ENCODE results near the gene CNOT1.

Gene CNOT1

DNA sequence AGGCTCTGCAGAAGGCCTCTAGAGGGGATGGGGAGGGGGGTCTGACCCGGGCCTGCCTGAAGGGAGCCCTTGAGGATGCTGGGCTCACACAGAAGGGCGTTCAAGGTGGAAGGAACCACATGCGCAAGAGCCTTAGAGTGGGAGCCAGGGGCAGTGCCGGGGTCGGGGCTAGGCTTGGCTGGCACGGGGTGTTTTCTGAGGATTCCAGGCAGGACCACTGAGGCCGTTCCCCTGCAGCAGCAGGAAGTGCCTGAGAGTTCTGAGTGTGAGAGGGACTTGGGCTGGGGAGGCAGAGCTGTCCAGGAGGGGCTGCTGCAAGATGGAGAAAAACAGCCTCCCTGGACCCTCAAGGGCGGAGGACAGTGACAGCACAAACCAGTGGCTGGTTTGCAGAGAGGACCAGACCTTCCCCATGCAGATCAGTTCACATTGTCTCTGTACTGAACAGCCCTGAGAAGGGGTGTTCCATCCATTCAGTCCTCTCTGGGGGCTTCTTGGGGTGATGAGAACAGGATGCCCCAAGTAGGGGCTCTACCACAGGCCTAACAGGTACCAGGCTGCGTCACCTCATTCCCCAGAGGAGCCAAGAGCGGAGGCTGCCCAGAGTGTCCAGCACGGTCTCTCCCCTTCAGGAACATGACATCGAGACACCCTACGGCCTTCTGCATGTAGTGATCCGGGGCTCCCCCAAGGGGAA lies 126.3 kb downstream of the CNOT1 start:
- Mint-ChIP-seq H3K36me3 (ENCODE audit: low read depth) (no peaks in the 10 kb centered on the region), H3K27ac (no peak overlapping the region), H3K4me1 (peaks cover 13% of the 10 kb centered on the region), H3K27me3 (ENCODE audit: low read depth, poor library complexity) (peaks cover 14% of the 10 kb centered on the region), H3K4me3 (no peak overlapping the region), H3K9me3 (no peaks in the 10 kb centered on the region)
- TF ChIP-seq, protein P1, sequence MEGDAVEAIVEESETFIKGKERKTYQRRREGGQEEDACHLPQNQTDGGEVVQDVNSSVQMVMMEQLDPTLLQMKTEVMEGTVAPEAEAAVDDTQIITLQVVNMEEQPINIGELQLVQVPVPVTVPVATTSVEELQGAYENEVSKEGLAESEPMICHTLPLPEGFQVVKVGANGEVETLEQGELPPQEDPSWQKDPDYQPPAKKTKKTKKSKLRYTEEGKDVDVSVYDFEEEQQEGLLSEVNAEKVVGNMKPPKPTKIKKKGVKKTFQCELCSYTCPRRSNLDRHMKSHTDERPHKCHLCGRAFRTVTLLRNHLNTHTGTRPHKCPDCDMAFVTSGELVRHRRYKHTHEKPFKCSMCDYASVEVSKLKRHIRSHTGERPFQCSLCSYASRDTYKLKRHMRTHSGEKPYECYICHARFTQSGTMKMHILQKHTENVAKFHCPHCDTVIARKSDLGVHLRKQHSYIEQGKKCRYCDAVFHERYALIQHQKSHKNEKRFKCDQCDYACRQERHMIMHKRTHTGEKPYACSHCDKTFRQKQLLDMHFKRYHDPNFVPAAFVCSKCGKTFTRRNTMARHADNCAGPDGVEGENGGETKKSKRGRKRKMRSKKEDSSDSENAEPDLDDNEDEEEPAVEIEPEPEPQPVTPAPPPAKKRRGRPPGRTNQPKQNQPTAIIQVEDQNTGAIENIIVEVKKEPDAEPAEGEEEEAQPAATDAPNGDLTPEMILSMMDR (IDR thresholded peaks at IDR 0.05), result no peak
- DNase-seq, result no peak

DNA sequence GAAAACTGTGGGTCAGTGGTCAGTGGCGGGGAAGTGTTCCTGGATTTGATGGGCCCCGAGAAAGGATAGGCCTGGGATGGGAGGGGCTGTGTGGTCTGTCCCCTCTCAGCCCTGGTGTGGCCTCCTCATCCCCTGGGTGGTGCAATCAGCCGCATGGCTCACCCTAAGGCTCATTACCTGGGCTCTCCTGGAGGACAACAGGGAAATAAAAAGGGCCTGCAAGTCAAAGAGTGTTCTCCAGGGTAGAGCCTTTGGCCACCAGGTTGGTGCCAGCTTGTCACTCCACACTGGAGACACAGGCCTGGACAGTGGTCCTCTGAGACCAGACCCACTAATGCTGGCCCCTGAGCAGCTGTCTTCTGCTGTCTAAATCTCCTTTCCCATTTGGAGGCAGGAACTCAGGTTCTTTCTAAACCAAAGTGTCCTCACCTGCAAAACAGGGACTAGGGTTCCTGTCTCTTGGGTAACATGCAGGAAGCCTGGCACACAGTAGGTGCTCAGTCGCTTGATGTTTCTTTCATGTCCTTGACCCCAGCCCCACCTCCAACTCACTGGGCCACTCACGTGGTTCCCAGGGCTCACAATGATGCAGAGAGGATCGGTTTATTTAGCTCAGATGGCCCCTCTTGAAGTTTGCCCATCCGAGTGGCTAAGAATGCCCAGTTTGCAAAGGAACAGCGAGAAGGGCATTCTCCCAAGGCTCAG lies 127.3 kb downstream of the CNOT1 start:
- peaks cover 14% of the 10 kb centered on the region for H3K27me3 Mint-ChIP-seq (ENCODE audit: low read depth, poor library complexity)
- H3K27ac Mint-ChIP-seq, result no peak overlapping the region
- no peaks in the 10 kb centered on the region for H3K9me3 Mint-ChIP-seq
- DNase-seq, result no peak
- H3K36me3 Mint-ChIP-seq (ENCODE audit: low read depth), result no peaks in the 10 kb centered on the region
- no peak overlapping the region for H3K4me3 Mint-ChIP-seq
- TF ChIP-seq, protein P1 (IDR thresholded peaks at IDR 0.05), result no peak
- H3K4me1 Mint-ChIP-seq, result peaks cover 18% of the 10 kb centered on the region

DNA sequence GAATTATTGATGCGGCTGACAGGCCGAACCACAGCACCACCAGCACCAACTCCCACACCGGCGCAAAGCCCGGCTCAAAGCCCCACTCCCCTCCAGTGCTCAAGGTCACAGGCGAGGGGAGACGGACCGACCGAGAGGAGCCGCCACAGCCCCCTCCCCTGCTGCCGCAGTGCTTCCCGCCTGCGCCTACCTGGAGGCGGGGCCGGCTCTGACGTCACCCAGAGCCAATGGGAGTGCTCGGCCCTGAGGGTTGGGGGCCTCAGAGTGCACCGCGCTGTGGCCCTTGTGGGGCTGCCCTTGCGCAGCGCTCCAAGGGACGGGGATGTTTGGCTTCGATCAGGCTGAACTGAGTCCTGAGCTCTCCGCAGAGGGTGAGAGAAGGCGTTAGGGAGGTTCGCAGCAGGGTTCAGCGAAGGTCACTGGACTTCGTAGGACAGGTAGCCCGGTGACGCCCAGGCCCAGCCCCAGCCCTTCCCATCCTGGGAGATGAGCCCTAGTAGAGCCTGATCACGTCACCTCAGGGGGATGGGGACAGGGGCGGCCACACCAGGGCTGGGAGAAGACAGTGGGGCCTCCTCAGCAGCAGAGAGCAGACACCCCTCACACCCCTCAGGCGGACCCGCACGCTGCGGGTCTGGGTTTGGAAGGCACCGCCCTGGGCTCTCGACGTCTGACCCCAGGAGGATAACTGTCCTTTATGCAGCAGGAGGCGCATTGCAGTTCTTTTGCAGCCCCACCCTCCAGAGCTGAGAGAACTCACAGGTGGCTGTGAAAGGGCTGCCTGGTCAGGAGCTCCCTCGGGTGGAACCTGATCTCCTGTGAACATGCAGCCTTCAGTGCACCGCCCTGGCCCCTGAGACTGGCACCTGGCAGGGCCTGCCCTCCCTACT lies 128.1 kb downstream of the CNOT1 start:
- peak overlapping the region; percentile 89 for H3K4me3 Mint-ChIP-seq

DNA sequence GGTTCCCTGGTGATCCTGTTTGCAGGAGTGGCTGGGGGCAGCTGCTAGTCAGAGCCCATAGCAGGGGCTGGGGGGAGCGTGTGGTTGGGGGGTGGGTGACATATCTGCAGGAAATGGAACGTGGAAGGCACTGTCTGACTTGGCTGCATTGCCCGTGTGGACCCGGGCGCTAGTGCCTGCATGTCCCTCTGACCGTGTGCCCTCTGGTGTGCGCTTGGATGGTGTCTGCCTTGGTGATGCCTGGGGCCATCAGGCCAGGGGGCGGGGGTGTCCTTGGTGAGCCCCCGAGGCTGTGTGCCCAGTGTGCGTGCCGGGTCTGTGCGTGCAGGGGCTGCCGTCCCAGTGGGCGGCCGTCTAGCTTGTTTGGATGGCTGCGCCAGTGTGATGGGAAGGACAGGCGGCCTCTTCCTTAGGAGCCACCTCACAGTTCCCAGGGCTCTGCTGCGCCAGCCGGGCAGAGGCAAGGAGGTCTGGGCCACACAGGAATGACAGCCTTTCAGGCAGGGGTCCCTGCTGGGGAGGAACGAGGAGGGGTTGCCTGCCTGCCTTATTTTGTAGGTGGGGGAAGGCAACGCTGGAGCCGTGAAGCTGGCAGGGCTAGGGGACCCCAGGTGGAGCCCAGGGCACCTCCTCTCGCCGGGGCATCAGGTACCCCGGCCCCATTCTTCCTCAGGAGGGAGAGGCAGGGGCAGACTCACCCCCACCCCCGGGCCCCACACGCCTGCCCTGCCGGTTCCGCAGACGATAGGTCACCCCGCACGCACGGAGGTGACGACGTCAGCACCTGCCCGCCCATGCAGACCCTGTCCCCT lies 129.0 kb downstream of the CNOT1 start:
- Mint-ChIP-seq H3K9me3 (no peaks in the 10 kb centered on the region), H3K4me3 (peak overlapping the region; percentile 89), H3K36me3 (ENCODE audit: low read depth) (no peaks in the 10 kb centered on the region)

More for the DNA sequence above, 128.1 kb downstream of the CNOT1 start:
- Mint-ChIP-seq H3K27me3 (ENCODE audit: low read depth, poor library complexity) (peaks cover 14% of the 10 kb centered on the region), H3K36me3 (ENCODE audit: low read depth) (no peaks in the 10 kb centered on the region), H3K27ac (no peak overlapping the region), H3K4me1 (peaks cover 22% of the 10 kb centered on the region), H3K9me3 (no peaks in the 10 kb centered on the region)
- peak; percentile 84 for DNase-seq
- TF ChIP-seq, protein P1 (IDR thresholded peaks at IDR 0.05), result no peak

More for the DNA sequence above, 129.0 kb downstream of the CNOT1 start:
- no peak overlapping the region for H3K27ac Mint-ChIP-seq
- peak; percentile 32 for DNase-seq
- H3K4me1 Mint-ChIP-seq, result peaks cover 24% of the 10 kb centered on the region
- peaks cover 14% of the 10 kb centered on the region for H3K27me3 Mint-ChIP-seq (ENCODE audit: low read depth, poor library complexity)
- TF ChIP-seq, protein P1 (IDR thresholded peaks at IDR 0.05), result no peak

All from nephron progenitor cell (in vitro differentiated cells).